GM21360 (cell line): ENCODE data around the gene SERP1.

Experiments used
- ATAC-seq: cut with Tn5 transposase; IDR thresholded peaks from one replicate; pipeline ENCODE4 v1.9.1; 2021; ENCODE audit warnings: mild to moderate bottlenecking, moderate library complexity; ENCODE audit not compliant: unreplicated experiment

Gene SERP1

GRCh38 chr3:150546226-150547044 is at the start of gene SERP1, which contains the start of gene EIF2A:
Gene SERP1 (minus strand): TSS chr3:150546496. CDS start chr3:150546135, 361 bp downstream.
Gene EIF2A (plus strand): TSS chr3:150546787. CDS start chr3:150546803, 16 bp downstream.
- peak; percentile 93 for ATAC-seq

DNA sequence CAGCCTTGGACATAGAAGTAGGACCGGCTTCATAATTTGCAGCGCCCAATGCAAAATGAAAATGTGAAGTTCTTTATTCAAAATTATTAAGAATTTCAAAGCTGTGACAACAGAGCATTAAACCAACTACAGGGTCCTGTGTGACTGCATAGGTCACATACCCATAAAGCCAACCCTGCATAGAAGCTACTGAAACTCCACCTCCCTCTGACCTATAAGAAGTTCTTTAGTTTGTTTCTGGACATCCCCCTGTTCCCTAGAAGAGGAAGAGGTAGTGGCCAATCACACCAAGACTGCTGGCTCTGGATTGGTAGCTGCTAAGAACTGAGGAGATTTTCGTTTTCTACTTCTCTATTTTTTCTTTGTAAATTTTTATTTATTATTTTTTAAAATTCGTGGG is 47.9 kb upstream of the SERP1 start:
- no peak for ATAC-seq

DNA sequence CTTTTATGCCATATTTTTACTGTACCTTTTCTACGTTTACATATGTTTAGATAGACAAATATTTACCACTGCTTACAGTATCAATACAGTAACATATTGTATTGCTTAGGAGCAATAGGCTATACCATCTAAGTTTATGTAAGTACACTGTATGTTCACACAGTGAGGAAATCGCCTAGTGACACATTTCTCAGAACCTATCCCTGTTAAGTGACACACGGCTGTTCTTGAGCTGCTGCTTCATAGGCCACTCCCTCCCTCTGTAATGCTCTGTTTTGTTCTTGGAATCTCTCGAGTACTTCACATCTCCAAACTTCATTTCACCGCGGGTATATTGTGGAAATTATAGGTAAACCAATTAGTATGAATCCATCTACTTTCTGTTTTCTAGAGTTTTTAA is 43.5 kb upstream of the SERP1 start:
- ATAC-seq: no peak

GRCh38 chr3:150588027-150588830 is 41.9 kb upstream of the SERP1 start:
- no peak for ATAC-seq

- ATAC-seq: no peak
Measured at GRCh38 chr3:150583028-150583427, 36.7 kb upstream of the SERP1 start.

DNA sequence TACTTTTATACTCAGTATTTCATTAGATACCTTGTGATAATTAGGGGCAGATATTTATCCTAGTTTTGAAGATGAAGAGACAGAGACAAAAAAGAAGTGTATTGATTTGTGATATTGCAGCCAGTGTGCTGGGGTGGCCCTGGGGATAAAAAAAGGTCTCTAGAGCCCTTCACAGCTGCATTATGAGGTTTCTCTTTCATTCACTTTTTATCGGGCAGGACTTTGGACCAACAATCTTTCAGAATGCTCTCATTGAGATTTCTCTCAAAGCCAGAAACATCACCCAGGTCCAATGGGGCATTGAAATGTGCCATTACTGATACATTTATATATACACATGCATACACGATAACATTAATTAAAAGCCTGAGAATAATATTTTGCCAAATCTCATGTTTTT is 36.3 kb upstream of the SERP1 start:
- ATAC-seq: no peak

DNA sequence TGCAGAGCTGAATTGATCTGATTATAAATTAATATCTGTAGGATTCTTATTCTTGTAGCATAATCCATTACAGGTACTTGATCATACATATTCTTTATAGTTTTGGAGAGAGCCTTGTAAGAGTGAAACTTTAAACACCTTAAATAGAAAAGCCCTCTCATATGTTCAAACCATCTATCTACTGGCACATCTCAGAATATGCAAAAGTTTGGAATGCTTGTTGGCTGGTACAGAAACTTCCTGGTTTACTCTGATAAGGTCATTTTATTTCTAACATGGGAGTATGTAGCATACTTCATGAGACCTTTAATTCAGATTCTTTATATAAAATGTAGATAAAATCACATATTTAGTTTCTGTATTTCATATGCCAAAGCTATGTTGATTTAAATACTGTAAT is 34.9 kb upstream of the SERP1 start:
- no peak for ATAC-seq

DNA sequence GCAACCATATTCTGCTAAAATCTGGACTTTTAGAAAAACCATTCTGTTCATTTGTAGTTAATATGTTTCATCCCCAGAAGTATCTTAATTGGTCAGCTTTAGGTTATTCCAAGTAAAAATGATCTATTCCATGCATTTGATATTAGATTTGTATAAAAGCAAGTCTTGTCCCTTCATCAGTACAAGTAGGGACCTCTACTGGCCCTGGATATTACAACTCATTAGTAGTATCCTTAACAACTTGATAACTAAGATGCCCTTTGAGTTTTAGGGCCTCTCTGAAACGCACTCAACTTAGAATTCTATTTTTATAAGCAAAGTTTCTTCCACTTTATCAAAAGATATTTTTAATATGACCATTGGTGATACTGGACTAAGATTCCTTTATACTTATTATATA is 31.6 kb upstream of the SERP1 start:
- ATAC-seq: no peak

GRCh38 chr3:150567328-150567727 is 21.0 kb upstream of the SERP1 start:
- ATAC-seq: no peak

GRCh38 chr3:150564243-150564642 is 17.9 kb upstream of the SERP1 start:
- ATAC-seq: no peak

- no peak for ATAC-seq
Measured at GRCh38 chr3:150557725-150558124, 11.4 kb upstream of the SERP1 start.

GRCh38 chr3:150556792-150557191 is 10.5 kb upstream of the SERP1 start:
- ATAC-seq: no peak

DNA sequence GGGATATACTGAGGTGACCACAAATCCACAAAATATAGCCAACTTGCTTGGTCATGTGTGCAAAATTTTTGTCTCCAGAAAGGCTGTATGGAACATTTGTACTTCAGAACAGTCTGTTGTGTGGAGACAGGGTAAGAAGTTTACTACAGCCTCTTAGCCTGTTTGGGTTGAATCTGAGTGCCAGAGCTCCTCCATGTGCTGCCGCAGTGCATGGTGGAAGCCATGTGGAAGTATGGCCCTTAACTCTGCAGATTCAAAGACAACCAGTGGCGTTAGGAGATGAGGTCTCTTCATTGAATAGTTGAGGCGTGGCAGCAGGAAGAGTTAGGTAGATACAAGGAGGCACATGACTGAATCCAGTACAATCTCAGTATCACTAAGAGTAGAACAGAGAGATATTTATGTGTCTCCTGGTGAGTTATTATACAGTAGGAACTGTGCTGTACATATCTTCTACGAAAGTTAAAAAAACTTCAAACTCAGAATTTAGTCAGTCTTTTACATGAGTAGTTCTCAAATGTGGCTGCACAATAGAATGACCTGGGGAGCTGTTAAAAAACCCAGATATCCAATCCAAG is 9.7 kb upstream of the SERP1 start:
- ATAC-seq: no peak

- no peak for ATAC-seq
Measured at GRCh38 chr3:150547045-150547741, 897 bp upstream of the SERP1 start.

DNA sequence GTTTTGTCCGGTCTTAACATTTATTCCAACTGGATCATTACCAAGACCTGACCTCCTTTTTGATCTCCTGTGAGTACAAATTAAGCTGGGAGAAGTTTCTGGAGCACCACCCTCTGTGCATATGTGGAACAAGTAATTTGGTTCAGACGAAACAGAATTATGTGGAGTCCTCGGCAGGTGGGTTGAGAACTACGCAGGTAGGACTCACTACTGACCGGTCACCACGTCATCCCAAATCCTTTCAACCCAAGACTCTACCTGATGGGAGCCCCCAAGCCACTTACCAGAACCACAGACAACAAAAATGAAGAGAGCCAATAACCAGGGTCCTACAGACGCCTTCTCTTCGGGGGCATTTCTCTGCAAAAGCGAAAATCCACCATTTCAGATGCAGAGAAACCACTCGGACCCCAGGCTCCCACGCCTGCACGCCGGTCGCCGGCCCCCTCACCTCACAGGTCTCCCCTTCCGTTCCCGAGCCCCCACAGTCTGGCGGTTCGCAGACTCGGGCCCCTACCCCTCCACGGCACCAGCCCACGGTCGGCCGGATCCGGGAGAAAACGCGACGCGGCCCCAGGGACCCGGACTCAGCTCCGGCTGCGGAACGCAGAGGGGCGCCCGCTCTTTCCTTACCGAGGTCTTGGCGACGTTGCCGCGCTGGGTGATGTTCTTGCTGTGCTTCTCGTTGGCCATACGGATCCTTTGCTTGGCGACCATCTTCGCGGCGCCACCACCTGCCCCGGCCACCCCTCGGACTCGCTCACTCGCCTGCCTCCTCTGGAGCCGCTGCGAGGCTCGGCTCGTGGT is 674 bp downstream of the SERP1 start:
- ATAC-seq: peak; percentile 17

GRCh38 chr3:150544726-150545125 is 1.6 kb downstream of the SERP1 start:
- ATAC-seq: no peak

- no peak for ATAC-seq
Measured at GRCh38 chr3:150544041-150544440, 2.3 kb downstream of the SERP1 start.

DNA sequence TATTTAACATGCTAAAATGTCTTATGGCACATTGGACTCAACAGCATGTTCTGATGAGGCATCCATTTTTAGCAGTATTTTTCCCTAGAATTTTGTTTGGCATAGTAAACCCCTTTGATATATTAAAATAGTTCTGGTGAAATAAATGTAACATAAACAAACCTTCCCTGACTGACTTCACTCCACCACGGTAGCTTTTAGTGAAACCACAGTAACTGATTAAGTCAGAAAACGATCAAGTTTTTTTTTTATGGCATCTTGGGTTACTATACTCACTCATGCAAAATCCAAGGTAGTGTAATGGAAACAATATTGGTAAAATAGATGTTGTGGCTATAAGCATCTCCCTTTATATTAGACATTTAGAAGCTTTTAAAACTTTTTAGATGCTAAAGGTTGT is 2.8 kb downstream of the SERP1 start:
- ATAC-seq: no peak

DNA sequence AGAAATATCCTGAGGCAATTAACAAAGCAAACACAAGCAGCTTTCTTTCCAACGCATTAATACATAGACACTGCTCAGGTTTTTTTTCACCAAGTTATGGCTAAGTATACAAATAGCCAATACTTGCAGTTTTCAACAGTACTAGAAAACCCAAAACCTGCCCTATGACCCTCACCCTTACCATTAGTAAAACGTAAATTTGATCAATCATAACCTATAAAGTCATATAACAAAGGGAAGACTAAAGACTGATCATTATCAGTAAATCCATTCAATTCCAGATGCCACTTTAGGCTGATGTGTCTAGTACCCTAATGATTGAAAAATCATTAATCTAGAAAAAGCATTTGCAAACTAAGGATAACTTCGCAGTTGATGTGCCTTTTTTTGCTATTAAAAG is 3.2 kb downstream of the SERP1 start:
- ATAC-seq: no peak

DNA sequence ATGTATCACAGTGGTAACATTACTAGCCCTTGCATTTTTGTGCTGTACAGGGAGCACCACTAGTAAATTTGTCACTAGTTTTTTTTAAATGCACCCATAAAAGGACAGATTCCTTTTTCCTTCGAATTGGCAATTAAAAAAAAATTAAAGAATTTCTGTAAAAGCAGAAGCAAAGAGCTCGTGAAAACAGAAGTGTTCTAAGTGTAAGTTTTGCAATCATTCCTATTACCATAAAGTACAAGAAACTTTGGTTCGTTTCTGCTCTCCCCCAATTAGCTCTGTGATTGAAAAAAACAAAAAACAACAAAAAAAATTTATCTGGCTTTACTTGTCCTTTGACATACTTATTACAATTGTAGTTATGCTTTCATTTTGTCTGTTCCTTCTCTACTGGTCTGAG is 5.3 kb downstream of the SERP1 start:
- ATAC-seq: no peak
